ENCODE measurements around the gene VGLL4. TPM values are rescaled to one million over a fixed set of nuclear protein-coding genes. Genes with fewer than 3 reads are reported as not detected.

VGLL4 gene
- total RNA-seq, 1 experiment from 2014 or later, result 57.4 TPM

- no peak for DNase-seq (ENCODE audit: low read depth)
Measured at GRCh38 chr3:11566916-11567315, 76.8 kb downstream of the VGLL4 start.

- no peak for DNase-seq (ENCODE audit: low read depth)
Measured at GRCh38 chr3:11566478-11566877, 77.2 kb downstream of the VGLL4 start.

- DNase-seq (ENCODE audit: low read depth), result no peak
Measured at GRCh38 chr3:11565932-11566331, 77.8 kb downstream of the VGLL4 start.

GRCh38 chr3:11565492-11565891 lies 78.2 kb downstream of the VGLL4 start:
- no peak for DNase-seq (ENCODE audit: low read depth)

DNA sequence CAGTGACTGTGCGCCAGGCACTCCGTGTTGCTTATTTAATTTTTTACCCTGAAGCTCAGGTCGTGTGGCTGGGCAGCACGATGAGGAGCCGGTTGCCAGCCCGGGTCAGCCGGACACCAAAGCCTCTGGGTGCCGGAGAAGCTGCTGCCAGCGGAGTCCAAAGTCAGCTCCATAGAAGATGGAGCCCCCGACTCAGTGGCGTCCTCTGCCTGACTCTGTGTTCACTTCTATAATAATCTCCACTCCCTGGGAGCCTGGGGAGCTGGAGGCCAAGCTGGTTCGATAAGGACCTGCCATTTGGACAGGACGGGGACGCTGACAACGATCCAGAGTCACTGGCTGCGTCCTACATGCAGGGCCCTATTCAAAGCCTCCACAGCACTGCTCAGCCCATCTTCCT lies 78.6 kb downstream of the VGLL4 start:
- no peak for DNase-seq (ENCODE audit: low read depth)

GRCh38 chr3:11564577-11565001 lies 79.1 kb downstream of the VGLL4 start:
- no peak for DNase-seq (ENCODE audit: low read depth)

GRCh38 chr3:11563865-11564185 lies 79.9 kb downstream of the VGLL4 start:
- no peak for DNase-seq (ENCODE audit: low read depth)

- DNase-seq (ENCODE audit: low read depth), result no peak
Measured at GRCh38 chr3:11563159-11563864, 80.4 kb downstream of the VGLL4 start.

DNA sequence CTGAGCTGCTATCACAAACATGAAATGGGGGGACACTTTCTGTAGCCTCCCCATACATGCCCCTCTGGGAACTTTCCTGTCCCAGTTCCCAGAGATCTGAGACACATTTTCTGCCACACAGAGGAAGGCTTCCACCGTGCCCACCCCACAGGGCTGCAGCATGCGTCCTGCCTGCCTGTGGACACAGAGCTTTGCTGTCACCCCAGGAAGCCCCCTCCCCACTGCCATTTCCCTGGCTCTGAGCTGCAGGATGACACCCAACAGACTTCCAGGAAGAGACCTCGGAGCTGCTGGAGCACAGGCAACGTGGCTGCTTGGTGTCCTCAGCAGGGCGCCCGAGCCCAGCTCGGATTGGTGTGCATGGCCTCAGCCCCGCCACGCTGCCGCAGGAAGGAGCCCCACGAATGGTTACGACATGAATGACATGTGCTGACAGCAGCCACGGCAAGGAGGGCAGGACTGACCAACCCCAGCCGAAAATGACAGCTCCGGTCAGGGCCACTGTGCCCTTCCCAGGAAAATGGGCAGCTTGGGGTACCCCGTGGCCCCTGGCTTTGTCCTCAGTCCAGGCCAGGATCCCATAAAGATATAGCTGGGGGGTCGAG lies 81.3 kb downstream of the VGLL4 start:
- DNase-seq (ENCODE audit: low read depth), result no peak

- DNase-seq (ENCODE audit: low read depth), result no peak
Measured at GRCh38 chr3:11560746-11561145, 83.0 kb downstream of the VGLL4 start.

DNA sequence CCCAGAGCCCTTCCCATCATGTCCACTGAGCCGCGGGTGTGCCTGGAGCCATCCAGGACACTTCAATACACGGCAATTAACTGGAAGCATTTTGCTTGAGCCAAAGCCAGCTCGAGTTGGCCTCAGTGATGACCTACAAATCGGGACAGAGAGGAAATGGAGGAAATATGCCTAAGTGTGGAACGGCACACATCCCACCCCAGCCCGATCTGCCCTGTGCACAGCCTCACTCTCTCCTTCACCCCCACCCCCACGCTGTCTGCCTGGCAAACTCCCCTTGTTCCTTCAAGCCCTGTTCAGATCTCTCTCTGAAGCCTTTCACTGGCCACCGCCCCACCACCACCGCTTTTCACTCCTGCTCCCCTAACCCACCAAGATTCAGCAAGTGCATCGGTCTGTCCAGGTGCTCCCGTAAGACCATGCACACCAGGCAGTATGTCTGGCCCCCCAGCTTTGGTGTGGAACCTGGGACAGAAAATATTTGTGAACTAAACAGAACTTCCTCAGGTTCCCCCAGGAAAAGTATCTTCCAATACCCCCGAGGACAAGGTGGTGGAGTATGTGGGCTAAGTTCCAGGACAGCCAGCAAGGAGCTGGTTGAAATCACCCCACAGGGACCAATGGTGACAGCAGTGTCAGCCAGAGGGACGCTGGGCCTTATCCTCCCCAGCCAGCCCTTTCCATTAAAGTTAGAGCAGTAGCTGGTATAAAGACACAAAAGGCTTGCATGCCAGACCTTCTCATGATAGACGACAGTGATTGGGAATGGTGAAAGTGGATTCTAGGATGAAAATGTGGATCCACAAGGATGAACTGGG lies 83.7 kb downstream of the VGLL4 start:
- no peak for DNase-seq (ENCODE audit: low read depth)

GRCh38 chr3:11558918-11559815 lies 84.5 kb downstream of the VGLL4 start:
- no peak for DNase-seq (ENCODE audit: low read depth)

GRCh38 chr3:11558411-11558903 lies 85.3 kb downstream of the VGLL4 start:
- DNase-seq (ENCODE audit: low read depth), result no peak

DNA sequence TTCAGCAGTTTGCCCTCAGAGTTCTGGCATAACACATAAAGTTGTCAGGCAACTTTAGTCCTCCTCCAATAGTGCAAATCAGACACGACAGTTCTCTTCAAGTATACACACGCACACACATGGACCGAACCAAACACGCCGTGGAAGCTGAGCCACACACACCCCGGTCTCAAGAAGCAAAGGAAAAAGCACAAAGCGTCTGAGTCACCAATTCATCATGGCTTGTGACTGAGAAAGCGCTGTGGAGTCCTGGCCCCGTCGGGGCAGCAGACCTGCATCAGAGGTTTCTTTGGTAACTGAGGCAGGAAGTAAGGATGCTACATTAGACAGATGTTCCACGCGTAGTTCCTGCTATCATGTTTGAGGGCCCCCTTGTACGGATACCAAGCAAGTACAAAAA lies 85.7 kb downstream of the VGLL4 start:
- peak; percentile 74 for DNase-seq (ENCODE audit: low read depth)

GRCh38 chr3:11556851-11557644 lies 86.7 kb downstream of the VGLL4 start:
- no peak for DNase-seq (ENCODE audit: low read depth)

GRCh38 chr3:11555881-11556633 lies 87.7 kb downstream of the VGLL4 start:
- no peak for DNase-seq (ENCODE audit: low read depth)

DNA sequence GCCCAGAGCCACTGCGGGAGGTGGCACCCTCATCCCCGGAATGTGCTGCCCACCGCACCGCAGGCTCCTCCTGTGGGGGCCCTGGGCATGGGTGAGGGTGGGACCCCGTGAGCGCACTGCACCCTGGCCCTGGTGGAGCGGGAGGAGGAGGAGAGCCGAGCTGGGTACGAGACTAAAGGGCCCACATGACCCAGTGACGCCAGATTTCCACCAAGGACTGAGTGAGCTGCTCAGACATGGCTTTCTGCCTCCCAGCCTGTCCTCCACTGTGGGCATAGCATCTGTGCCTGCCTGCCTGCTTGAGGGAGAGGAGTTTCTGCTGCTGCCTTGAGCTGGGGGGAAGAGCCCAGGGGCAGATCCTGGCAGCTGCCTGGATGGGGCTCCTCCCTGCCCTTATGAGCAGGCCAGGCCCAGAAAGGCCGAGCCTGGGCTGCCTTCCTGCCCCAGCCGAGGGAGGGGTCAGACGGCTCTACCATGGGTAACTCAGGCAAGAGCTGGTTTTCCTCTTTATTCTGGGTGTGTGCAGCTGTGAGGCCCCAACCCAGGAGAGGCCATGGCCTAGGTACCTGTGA lies 88.4 kb downstream of the VGLL4 start:
- DNase-seq (ENCODE audit: low read depth), result no peak

GRCh38 chr3:11554666-11555065 lies 89.0 kb downstream of the VGLL4 start:
- no peak for DNase-seq (ENCODE audit: low read depth)

DNA sequence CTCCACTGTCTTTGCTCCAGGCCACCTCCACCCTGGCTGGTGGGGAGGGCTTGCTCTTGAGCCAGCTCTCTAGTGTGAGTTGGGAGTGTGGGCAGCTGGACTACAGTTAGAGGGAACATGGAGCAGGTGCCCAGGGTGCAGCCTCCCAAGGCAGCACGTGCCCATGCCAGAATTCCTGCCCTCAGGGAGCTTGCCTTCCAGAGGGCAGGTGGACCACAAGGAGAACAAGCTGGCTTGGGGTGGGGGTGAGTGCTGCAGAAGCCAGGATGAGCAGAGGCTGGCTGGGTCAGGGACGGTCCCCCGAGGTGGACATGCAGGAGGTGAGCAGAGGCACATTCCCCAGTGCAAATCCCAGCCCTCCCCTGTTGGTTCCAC lies 89.5 kb downstream of the VGLL4 start:
- DNase-seq (ENCODE audit: low read depth), result no peak
